Liver (tissue), 3 donors: Measurements from ENCODE around the gene LGALSL.

Source experiments
- EGR1 ChIP-seq, 2 donors: IDR thresholded peaks; 2 replicates each; pipeline ENCODE4 v1.6.1; 2016 to 2018; ENCODE audit warnings: antibody characterized with exemption in 2 of 2, low read depth in 2 of 2
- SP1 ChIP-seq: IDR thresholded peaks from 2 replicates; pipeline ENCODE4 v1.6.1; 2018; ENCODE audit warnings: antibody characterized with exemption, mild to moderate bottlenecking
- YY1 ChIP-seq: IDR thresholded peaks from 2 replicates; pipeline ENCODE4 v1.6.1; 2016; ENCODE audit warnings: antibody characterized with exemption, mild to moderate bottlenecking
- TF ChIP-seq, protein P1 (sequence below): fragments of 150-350 bp; IDR thresholded peaks from 2 replicates; pipeline ENCODE4 v1.5.1; 2017; ENCODE audit warnings: improper control_type of control experiment, low read depth, low read length; ENCODE audit not compliant: missing input control
- TF ChIP-seq, protein P2 (sequence below): IDR thresholded peaks from 2 replicates; pipeline ENCODE4 v1.6.1; 2016; ENCODE audit warnings: antibody characterized with exemption, mild to moderate bottlenecking
- TF ChIP-seq, protein P3 (sequence below): IDR thresholded peaks from 2 replicates; pipeline ENCODE4 v1.6.1; 2016; ENCODE audit warnings: antibody characterized with exemption
- donor health status: healthy.
- donor health status: healthy.

DNA sequence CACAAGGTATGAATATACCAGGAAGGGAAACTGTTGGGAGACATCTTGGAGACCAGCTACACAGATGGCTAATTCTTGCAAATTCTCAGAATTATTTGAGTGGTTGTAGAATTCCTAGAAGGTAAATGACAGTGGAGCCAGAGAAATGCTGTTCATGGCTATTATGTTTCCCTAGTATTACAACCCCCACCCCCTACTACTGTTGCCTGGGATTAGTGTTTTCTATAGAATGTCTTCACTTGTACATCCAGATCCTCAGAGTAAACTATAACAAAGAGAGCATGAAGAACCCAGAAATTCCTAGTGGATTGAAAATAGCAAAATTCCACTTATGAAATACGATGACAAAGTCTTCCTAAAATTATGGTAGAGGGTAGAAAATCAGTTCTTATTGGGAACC lies 15.3 kb downstream of the LGALSL start:
- TF ChIP-seq, protein P1, sequence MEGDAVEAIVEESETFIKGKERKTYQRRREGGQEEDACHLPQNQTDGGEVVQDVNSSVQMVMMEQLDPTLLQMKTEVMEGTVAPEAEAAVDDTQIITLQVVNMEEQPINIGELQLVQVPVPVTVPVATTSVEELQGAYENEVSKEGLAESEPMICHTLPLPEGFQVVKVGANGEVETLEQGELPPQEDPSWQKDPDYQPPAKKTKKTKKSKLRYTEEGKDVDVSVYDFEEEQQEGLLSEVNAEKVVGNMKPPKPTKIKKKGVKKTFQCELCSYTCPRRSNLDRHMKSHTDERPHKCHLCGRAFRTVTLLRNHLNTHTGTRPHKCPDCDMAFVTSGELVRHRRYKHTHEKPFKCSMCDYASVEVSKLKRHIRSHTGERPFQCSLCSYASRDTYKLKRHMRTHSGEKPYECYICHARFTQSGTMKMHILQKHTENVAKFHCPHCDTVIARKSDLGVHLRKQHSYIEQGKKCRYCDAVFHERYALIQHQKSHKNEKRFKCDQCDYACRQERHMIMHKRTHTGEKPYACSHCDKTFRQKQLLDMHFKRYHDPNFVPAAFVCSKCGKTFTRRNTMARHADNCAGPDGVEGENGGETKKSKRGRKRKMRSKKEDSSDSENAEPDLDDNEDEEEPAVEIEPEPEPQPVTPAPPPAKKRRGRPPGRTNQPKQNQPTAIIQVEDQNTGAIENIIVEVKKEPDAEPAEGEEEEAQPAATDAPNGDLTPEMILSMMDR, result no peak
- no peak for TF ChIP-seq SP1
- TF ChIP-seq, protein P2, sequence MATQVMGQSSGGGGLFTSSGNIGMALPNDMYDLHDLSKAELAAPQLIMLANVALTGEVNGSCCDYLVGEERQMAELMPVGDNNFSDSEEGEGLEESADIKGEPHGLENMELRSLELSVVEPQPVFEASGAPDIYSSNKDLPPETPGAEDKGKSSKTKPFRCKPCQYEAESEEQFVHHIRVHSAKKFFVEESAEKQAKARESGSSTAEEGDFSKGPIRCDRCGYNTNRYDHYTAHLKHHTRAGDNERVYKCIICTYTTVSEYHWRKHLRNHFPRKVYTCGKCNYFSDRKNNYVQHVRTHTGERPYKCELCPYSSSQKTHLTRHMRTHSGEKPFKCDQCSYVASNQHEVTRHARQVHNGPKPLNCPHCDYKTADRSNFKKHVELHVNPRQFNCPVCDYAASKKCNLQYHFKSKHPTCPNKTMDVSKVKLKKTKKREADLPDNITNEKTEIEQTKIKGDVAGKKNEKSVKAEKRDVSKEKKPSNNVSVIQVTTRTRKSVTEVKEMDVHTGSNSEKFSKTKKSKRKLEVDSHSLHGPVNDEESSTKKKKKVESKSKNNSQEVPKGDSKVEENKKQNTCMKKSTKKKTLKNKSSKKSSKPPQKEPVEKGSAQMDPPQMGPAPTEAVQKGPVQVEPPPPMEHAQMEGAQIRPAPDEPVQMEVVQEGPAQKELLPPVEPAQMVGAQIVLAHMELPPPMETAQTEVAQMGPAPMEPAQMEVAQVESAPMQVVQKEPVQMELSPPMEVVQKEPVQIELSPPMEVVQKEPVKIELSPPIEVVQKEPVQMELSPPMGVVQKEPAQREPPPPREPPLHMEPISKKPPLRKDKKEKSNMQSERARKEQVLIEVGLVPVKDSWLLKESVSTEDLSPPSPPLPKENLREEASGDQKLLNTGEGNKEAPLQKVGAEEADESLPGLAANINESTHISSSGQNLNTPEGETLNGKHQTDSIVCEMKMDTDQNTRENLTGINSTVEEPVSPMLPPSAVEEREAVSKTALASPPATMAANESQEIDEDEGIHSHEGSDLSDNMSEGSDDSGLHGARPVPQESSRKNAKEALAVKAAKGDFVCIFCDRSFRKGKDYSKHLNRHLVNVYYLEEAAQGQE, result no peak
- no peak for TF ChIP-seq EGR1 (IDR thresholded peaks at IDR 0.05; ENCODE audit: low read depth in 2 of 2)
- TF ChIP-seq, protein P3, sequence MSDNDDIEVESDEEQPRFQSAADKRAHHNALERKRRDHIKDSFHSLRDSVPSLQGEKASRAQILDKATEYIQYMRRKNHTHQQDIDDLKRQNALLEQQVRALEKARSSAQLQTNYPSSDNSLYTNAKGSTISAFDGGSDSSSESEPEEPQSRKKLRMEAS, result no peak
- no peak for TF ChIP-seq YY1
